Epithelial cell of proximal tubule (primary cell): ENCODE results near the gene TMEM98. TPM values are rescaled to one million over a fixed set of nuclear protein-coding genes. Genes with fewer than 3 reads are reported as not detected.

ENCODE experiments used
- DNase-seq: peaks from one replicate; pipeline ENCODE4 v3.0.0-alpha.2; 2011; ENCODE audit warnings: low read depth
- H3K4me3 ChIP-seq: 2 replicates; pipeline ENCODE4 v1.5.1; 2011; ENCODE audit warnings: low read depth, mild to moderate bottlenecking, low read length
- CTCF ChIP-seq: conservative IDR thresholded peaks from 2 replicates; pipeline ENCODE4 v1.5.1; 2012; ENCODE audit warnings: low read depth, mild to moderate bottlenecking, low read length
- total RNA-seq: library from RNA; depleted of rRNA; stranded (reverse); fragments of >200 nt; gene quantifications from 2 replicates; pipeline ENCODE4 v1.2.3, GENCODE V29; 2015

The TMEM98 gene
- total RNA-seq, 1 donor from 2014 or later = 180 TPM

DNA sequence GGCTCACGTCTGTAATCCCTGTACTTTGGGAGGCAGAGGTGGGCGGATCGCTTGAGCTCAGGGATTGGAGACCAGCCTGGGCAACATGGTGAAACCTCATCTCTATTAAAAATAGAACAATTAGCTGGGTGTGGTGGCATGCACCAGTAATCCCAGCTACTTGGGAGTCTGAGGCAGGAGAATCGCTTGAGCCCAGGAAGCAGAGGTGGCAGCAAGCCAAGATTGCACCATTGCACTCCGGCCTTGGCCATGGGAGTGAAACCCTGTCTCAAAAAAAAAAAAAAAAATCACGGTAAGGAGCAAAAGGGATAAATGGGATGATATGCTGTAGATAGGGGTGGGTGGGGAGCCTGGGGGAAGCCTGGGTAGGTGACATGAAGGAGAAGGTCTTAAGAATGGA lies 20.4 kb upstream of the TMEM98 start:
- no peak overlapping the region for H3K4me3 ChIP-seq
- no peak for TF ChIP-seq CTCF
- no peak for DNase-seq

DNA sequence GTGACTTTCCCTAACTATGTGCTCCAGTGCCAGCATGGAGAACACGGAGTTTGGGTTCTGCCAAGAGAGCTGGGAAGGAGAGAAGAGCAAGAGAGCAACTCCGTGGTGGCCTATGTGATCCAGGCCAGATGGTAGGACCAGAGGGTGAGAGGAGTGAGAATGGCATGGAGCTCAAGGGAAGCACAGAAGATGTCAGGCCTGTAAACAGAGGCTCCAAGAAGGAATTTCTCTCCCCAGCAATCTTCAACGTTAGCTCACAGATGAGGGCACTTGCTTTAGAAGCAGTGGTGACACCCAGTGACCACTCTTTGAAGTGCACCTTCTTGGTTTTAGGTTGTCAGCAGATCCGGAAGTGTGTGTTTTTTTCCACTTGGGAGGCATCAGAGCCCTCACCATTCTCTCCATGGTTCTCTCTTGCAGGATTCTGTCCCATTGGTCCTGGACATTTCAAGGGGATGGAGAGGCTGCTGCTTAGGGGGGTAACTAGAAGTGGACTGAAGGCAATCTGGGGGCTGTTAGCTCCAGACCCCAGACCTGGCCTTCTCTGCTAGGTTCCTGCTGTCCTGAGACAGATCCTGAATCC lies 18.1 kb upstream of the TMEM98 start:
- no peak overlapping the region for H3K4me3 ChIP-seq
- TF ChIP-seq CTCF = peak; percentile 90
- DNase-seq = peak; percentile 58

DNA sequence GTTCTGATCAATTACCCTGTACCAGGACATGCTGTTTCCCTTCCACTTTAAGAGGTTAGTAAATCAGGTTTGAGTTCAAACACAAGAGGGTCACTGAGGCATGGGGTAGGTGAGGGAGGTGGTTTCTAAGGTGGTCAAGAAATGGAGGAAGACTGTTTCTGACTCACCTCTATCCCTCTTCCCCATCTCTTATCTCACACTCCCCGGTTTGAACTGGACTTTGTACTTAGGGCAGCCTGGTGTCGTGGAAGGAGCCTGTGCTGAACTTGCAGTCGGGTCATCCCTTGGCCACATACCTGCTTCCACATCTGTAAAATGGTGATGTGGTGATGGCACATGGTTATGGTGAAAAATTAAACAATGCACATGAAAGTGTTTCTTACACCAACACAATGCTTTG lies 17.2 kb upstream of the TMEM98 start:
- no peak overlapping the region for H3K4me3 ChIP-seq
- TF ChIP-seq CTCF = no peak
- DNase-seq = no peak

DNA sequence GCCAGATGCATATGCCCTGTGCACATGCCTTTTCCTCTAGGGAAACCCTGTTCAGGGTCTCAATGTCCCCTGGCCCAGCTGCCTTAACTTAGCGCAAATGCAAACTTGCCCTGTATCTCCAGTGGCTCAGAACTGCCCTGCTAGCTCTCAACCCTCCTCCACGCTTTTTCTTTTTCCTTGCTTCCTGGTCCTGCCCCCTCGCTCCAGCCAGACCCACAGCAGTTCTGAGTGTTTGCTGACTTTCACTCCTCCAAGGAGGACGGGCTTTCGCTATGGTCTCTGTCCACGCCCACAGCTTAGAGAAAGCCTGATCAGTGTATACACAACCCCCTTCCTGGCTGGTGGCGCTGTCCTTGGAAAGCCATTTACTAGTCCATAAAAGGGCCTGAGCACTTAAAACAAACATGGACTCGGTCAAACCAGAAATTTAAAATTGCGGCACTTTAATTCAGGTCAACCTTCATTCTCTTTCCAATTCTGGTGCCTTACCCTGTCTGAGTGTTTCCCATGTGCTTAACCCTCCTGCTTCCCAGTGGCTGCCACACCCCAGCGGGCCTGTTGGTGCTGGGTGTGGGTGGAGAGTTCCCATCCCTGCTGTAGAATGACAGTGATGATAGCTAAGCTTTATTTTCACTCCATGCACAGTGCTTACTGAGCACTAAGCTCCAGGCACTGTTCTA lies 15.6 kb upstream of the TMEM98 start:
- TF ChIP-seq CTCF = no peak
- no peak overlapping the region for H3K4me3 ChIP-seq
- DNase-seq = no peak

- TF ChIP-seq CTCF = no peak
- H3K4me3 ChIP-seq = no peak overlapping the region
- DNase-seq = no peak
These were observed 14.4 kb upstream of the TMEM98 start for GRCh38 chr17:32913593-32913992.

DNA sequence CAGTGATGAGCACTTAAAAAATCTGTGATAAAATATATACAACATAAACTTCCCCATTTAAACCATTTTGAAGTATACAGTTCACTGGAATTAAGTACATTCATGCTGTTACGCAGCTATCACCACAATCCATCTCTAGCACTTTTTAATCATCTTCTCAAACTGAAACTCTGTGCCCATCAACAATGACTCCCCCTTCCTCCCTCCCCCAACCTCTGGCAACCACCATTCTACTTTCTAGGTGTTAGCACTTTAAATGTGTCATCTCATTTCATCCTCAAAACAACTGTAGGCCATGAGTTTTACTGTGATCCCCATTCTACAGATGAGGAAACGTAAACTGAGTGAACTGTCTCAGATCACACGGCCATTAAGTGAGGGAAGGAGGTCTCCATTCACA lies 13.8 kb upstream of the TMEM98 start:
- H3K4me3 ChIP-seq = no peak overlapping the region
- no peak for TF ChIP-seq CTCF

GRCh38 chr17:32915245-32915644 lies 12.7 kb upstream of the TMEM98 start:
- H3K4me3 ChIP-seq = no peak overlapping the region
- no peak for DNase-seq
- no peak for TF ChIP-seq CTCF

More for the DNA sequence above, 13.8 kb upstream of the TMEM98 start:
- DNase-seq = no peak
